ENCODE measurements around the gene GABRE.
"Not testable (repeated sequence)": the region's sequence is repeated elsewhere in the genome, so short reads cannot be mapped to it uniquely, and the experiment has no call there.

GABRE gene

DNA sequence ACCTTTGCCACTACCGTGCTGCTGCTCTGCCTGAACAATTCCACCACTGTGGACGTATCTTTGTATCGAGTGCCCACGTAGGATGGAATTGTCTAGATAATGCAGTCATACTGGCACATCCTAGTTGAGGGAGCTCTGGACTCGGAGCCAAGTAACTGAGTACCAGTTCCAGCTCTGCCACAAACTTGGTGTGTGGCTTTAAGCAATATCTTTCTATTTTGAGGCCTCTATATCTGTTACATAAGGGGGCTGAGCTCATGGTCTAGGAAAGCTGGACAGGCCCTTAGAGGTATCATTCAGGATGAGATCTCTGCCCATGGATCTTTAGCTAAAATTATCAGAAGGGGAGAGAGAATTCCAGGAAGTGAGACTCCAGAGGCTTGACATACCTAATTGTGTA, 12.4 kb downstream of the GABRE start:
- no peak for DNase-seq

DNA sequence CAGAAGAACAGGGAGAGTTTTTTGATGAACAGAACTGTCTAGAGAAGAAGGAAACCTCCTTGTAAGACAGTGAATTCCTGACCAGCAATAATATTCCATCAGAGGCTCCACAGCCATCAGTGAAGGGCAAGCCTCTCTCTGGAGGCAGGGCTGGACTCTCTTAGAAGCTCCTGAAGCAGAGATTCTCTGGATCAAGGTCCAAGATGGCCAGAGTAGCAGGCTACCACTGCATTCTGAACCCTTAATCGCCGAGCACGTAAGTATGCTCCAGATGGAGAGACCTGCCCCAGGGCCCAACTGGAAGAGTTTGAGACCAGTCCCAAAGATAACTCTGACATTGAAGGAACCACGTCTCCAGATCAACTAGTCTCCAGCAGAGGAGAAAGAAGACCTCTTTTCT, 16.4 kb downstream of the GABRE start:
- DNase-seq, result no peak

GRCh38 chrX:151954730-151955129, 19.7 kb downstream of the GABRE start:
- DNase-seq, result no peak

GRCh38 chrX:151938172-151938571, 36.3 kb downstream of the GABRE start:
- no peak for DNase-seq

- DNase-seq, result no peak
These were observed 39.1 kb downstream of the GABRE start for GRCh38 chrX:151935358-151935757.

DNA sequence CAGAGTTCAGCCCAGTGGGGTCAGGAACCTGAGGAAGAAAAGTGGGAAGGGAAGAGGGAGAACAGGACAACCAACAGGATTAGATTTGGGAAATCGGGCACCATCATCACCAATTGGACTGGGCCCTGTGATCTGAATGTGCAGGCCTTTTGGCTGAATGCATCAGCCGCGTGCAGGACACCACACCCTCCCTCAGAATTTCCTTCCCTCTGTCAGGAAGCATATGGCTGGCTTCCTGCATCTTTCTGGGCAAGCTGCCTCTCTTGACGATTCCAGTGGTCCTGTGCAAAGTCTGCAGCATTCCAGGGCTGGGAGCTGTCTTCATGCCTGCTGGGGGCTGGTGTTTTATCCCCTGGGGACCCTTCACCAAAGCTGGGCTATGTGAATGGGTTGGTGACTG, 45.4 kb downstream of the GABRE start:
- DNase-seq, result no peak

GRCh38 chrX:151923648-151924047, 50.8 kb downstream of the GABRE start:
- no peak for DNase-seq

- no peak for DNase-seq
These were observed 51.8 kb downstream of the GABRE start for GRCh38 chrX:151922692-151923091.

DNA sequence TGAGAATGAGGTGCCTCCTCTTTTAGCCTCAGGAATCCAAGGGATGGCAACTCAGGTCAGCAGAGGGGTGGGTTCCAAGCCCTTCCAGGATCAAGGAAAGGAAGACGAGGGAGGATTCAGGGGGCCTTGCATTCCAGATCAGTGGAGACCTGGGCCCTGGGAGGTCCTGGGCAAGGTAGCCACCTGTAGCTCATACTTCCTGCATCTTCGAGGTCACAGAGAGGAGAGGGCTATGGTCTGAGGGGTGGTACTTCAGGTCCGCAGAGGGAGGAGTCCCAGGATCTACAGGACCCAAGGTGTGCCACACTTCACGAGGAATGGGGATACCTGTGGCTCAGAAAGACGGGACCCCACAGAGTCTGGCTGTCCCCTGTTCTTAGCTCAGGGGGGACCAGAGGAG, 52.6 kb downstream of the GABRE start:
- no peak for DNase-seq

- no peak for DNase-seq
These were observed 53.2 kb downstream of the GABRE start for GRCh38 chrX:151921292-151921691.

DNA sequence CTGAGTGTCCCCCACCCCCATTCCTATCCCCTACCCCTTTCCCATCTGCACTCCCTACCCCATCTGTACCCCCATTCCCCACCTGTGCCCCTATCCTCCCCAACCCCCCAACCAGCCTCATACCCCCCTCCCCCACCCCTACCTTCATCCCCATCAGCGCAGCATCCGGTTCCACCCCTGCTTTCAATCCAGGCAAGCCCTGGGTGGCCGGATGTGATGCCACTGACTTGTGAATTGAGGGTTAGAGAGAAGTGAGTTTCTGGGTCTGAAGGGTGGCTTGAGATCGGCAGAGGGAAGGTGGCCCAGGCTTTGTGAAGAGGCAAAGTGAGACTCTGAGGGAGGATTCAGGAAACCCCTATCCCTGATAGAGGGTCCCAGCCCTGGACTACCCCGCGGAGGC, 53.9 kb downstream of the GABRE start:
- no peak for DNase-seq

GRCh38 chrX:151920101-151920500, 54.4 kb downstream of the GABRE start:
- DNase-seq, result no peak

DNA sequence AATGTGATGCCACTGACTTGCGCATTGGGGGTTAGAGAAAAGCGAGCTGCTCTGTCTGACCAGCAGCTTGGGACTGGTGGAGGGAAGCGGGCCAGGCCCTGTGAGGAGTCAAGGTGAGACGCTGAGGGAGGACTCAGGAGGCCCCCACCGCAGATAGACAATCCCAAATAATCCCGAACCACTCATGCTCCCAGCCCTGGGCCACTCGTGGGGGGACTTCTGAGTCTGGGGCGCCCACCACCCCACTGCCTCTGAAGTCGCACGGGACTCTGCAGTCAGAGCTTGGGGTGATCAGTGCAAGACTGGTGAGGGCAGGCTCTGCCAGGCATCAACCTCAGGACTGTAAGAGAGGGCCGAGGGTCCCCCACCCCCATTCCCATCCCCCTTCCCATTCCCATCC, 54.9 kb downstream of the GABRE start:
- no peak for DNase-seq

GRCh38 chrX:151918736-151919135, 55.7 kb downstream of the GABRE start:
- DNase-seq, result not testable (repeated sequence)

- DNase-seq, result no peak
These were observed 61.7 kb downstream of the GABRE start, which contains the start of gene MAGEA4 for GRCh38 chrX:151912780-151913179. Gene MAGEA4, plus strand, starts transcription at chrX:151912889. Its CDS starts 10,776 bp downstream, at chrX:151923665.

- no peak for DNase-seq
These were observed 62.3 kb downstream of the GABRE start for GRCh38 chrX:151912221-151912620.

DNA sequence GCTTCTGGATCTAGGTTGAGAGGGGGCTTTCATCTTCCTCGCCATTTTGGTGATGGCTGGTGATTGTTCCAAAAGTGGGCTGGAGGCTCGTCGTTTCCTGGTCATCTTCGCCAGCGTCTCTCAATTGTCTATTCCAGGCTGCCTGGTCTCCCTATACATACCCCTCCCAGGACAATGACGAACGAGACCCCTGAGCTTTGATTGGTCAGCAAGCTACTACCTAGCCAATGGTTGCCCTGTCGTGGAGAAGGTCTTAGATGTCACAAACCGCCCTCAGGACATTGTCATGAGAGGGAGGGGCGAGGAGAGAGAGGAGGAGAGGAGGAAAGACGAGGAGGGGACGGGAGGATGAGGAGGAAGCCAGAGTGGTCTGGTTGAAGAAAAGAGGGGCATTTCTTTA, 69.5 kb downstream of the GABRE start:
- DNase-seq, result no peak

Data from right forelimb (tissue), 1 donor.